Kidney tubule cell (primary cell): ENCODE results near the gene ACTA2.

Experiments used
- DNase-seq: peaks from one replicate; pipeline ENCODE4 v3.0.0-alpha.2; 2018; ENCODE audit warnings: low spot score

ACTA2 gene

GRCh38 chr10:88920198-88920597 lies 32.4 kb downstream of the ACTA2 start:
- no peak for DNase-seq

DNA sequence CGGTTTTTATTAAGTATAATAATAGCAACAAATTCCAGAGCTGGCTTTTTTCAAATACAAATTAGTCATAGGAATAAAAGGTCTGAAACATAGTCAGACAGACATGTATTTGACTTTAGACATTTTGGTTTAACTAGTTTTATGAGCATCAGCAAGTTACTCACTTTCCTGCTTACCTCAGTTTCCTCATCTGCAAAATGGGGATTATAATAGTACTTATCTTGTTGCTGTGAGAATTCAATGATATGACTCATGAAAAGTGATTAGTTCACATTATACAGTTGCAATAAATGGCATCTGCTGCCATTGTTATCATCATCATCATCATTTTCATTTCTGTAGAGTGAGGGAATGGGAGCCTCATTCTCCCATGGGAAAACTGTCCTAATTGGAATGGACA lies 33.5 kb downstream of the ACTA2 start:
- DNase-seq = no peak

GRCh38 chr10:88918191-88918905 lies 34.2 kb downstream of the ACTA2 start:
- DNase-seq = no peak

- no peak for DNase-seq
Measured at GRCh38 chr10:88916986-88917385, 35.6 kb downstream of the ACTA2 start.

- DNase-seq = no peak
Measured at GRCh38 chr10:88916231-88916630, 36.3 kb downstream of the ACTA2 start.

DNA sequence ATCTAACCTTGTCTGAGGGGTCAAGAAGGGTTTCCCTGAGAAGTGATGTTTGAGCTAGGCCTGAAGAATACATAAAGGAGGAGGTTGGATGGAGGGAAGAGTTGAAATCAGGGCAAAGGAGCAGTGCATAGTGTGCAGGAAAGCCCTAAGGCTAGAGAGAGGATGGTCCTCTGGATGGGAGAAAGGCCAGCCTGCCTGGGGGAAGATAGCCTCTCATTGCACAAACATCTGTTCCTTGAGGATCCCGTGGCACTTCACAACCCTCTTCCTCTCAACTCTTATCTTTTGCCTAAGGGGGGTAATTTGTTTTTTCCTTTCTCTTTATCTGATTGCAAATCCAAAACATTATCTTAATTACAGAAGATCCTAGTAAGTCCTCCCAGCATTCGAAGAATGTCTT lies 36.8 kb downstream of the ACTA2 start:
- no peak for DNase-seq

- no peak for DNase-seq
Measured at GRCh38 chr10:88913788-88914187, 38.8 kb downstream of the ACTA2 start.

GRCh38 chr10:88913127-88913526 lies 39.4 kb downstream of the ACTA2 start:
- no peak for DNase-seq

- no peak for DNase-seq
Measured at GRCh38 chr10:88911851-88912250, 40.7 kb downstream of the ACTA2 start.

- DNase-seq = no peak
Measured at GRCh38 chr10:88911116-88911515, 41.5 kb downstream of the ACTA2 start.

GRCh38 chr10:88908194-88908593 lies 44.4 kb downstream of the ACTA2 start:
- DNase-seq = no peak

GRCh38 chr10:88906921-88907320 lies 45.7 kb downstream of the ACTA2 start:
- no peak for DNase-seq

- no peak for DNase-seq
Measured at GRCh38 chr10:88903715-88904114, 48.9 kb downstream of the ACTA2 start.

- DNase-seq = no peak
Measured at GRCh38 chr10:88901984-88902789, 50.4 kb downstream of the ACTA2 start.

- DNase-seq = no peak
Measured at GRCh38 chr10:88901206-88901983, 51.2 kb downstream of the ACTA2 start.

- DNase-seq = no peak
Measured at GRCh38 chr10:88899886-88900285, 52.7 kb downstream of the ACTA2 start.

- DNase-seq = no peak
Measured at GRCh38 chr10:88898727-88899126, 53.8 kb downstream of the ACTA2 start.

DNA sequence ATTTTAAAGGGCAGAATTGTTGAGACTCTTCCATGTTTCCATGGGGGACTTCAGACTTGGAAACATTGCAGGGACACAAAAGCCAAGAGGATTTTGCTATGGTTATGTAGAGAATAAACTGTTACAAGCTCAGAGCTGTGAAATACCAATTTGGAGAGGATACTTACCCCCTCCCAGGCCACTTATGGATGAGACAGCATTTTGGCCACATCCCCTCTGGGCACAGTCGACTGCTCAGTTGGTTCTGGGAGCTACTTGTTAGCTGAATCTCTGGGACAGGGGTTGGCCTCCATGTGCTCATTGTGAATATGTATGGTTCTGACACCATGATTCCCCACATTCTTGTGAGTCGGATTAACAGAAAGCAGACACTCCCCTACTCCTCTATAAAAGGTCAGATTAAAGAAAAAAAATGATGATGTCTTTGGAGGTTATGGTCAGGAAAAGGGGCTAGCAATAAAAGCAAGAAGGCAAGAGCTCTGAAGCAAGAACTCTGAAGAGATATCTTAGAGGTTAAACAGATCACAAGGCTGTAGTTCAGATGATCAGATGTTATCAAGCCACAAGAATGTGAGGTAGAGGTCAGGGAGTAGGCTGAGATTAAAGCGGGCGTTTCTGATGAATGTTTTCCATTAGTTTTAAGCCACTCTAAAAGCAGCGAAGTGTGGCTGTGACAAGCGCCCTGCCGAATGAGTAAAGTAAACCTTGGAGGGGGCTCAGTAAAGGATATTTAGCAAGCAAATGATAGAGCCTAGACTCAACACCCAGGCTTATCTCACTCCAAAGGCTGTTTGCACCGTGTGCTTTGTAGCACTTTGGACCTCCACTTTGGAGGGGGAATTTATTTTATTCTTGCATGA lies 55.3 kb downstream of the ACTA2 start:
- DNase-seq = peak; percentile 20

GRCh38 chr10:88896372-88896993 lies 56.1 kb downstream of the ACTA2 start:
- DNase-seq = no peak

- DNase-seq = no peak
Measured at GRCh38 chr10:88895250-88895649, 57.3 kb downstream of the ACTA2 start.

DNA sequence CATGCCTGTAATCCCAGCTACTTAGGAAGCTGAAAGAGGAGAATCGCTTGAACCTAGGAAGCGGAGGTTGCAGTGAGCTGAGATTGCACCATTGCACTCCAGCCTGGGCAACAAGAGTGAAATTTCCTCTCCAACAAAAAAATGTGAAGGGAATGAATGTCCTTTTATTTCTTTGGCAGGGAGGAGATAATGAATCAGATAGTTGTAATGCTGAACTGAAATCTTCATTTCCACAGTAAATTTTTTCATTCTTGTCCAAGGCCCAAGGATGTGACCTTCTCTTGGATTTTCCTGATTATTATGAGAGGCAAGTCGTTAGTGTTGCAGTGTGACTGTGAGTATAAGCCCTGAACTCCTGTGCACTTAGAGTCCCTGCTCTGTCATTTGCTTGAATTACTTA lies 59.0 kb downstream of the ACTA2 start:
- DNase-seq = no peak
